ENCODE measurements around the gene KLHL17. TPM values are rescaled to one million over a fixed set of nuclear protein-coding genes. Genes with fewer than 3 reads are reported as not detected.

The KLHL17 gene
- total and polyA plus RNA-seq, 9 of the 15 experiments (the other 6 are each of a cell fraction or from before 2014, with no cell fraction given), result 0.14 to 84.8 (median 13.0) TPM

- Histone ChIP-seq H3K27me3 (ENCODE audit: control insufficient read depth in 2 of 2, insufficient read depth in 2 of 2, low read length in 2 of 2) (peaks cover 37 to 78% of the 10 kb centered on the region in 2 experiments; a peak in 4 of 5 replicates), H3K9me3 (replicated peaks; ENCODE audit: control insufficient read depth, insufficient read depth, low read depth, low read length) (no peaks in the 10 kb centered on the region), H3K4me1 (replicated peaks in 1 of 2; ENCODE audit: control insufficient read depth in 2 of 2, insufficient read depth in 2 of 2, low read length in 2 of 2) (peaks cover 0 to 75% of the 10 kb centered on the region in 2 experiments; a peak in 4 of 5 replicates), H3K27ac (ENCODE audit: extremely low read depth, low read depth, low read length) (no peak overlapping the region), H3K36me3 (ENCODE audit: control insufficient read depth, insufficient read depth, low read length) (no peaks in the 10 kb centered on the region), H4K20me1 (replicated peaks; ENCODE audit: control insufficient read depth, insufficient read depth, low read length) (peaks cover 30% of the 10 kb centered on the region), H3K4me3 (no peak overlapping the region), H3K4me2 (ENCODE audit: insufficient read depth, low read length) (no peak overlapping the region), H2AFZ (ENCODE audit: low read depth, low read length) (no peak overlapping the region), H3K79me2 (ENCODE audit: control insufficient read depth, insufficient read depth, low read length) (no peaks in the 10 kb centered on the region), H3K9me1 (ENCODE audit: control insufficient read depth, insufficient read depth, low read length) (no peaks in the 10 kb centered on the region), H3K9ac (ENCODE audit: insufficient read depth in 1 of 2, low read depth in 2 of 2, low read length in 2 of 2) (peak overlapping the region in 1 of 2 experiments; percentile 56; a peak in 1 of 4 replicates)
- no peak for ATAC-seq
- CTCF ChIA-PET (ENCODE audit: low intra/inter-chr PET ratio), result no interaction called here
- FAIRE-seq, result no peak
- no peak for DNase-seq (ENCODE audit: extremely low read depth in 1 of 4, low spot score in 3 of 4)
- WGBS (ENCODE audit: insufficient coverage, low coverage, missing lambda C conversion rate), result 10% methylated on average over 15 of the region's 15 CpGs
- in situ Hi-C loops (cut with MboI) (no loop called here), intact Hi-C loops (cut with micrococcal nuclease) (no loop called here)
- POLR2A ChIA-PET, result interaction anchor here (0.5 to 1.0 kb wide), 4 partner anchors 8 to 15 kb away, joined by 3 to 4 read pairs (median 3); no protein-coding TSS in a partner anchor
- BruUV-seq (replicated peaks), result no TSS peak
- TF ChIP-seq DDX20 (tag; IDR thresholded peaks at IDR 0.05; ENCODE audit: low read depth) (no peak), PHF8 (IDR thresholded peaks at IDR 0.05; ENCODE audit: borderline replicate concordance, low read length) (no peak), HOXB6 (CRISPR knock-in tag; IDR thresholded peaks at IDR 0.05; ENCODE audit: borderline replicate concordance) (no peak), NFIC (IDR thresholded peaks at IDR 0.05) (peak; percentile 93), ESRRA (IDR thresholded peaks at IDR 0.05; ENCODE audit: borderline replicate concordance, low read depth) (no peak), ZSCAN32 (CRISPR knock-in tag; IDR thresholded peaks at IDR 0.05) (no peak), NFIX (CRISPR knock-in tag; IDR thresholded peaks at IDR 0.05; ENCODE audit: low read depth) (0 out of 2 replicates have a peak, but pooled peaks have one; percentile 41), ZNF780A (CRISPR knock-in tag; IDR thresholded peaks at IDR 0.05) (no peak), CREB1 (IDR thresholded peaks at IDR 0.05) (no peak), CREB1 (CRISPR knock-in tag; IDR thresholded peaks at IDR 0.05) (no peak)
- TF ChIP-seq, protein P1, sequence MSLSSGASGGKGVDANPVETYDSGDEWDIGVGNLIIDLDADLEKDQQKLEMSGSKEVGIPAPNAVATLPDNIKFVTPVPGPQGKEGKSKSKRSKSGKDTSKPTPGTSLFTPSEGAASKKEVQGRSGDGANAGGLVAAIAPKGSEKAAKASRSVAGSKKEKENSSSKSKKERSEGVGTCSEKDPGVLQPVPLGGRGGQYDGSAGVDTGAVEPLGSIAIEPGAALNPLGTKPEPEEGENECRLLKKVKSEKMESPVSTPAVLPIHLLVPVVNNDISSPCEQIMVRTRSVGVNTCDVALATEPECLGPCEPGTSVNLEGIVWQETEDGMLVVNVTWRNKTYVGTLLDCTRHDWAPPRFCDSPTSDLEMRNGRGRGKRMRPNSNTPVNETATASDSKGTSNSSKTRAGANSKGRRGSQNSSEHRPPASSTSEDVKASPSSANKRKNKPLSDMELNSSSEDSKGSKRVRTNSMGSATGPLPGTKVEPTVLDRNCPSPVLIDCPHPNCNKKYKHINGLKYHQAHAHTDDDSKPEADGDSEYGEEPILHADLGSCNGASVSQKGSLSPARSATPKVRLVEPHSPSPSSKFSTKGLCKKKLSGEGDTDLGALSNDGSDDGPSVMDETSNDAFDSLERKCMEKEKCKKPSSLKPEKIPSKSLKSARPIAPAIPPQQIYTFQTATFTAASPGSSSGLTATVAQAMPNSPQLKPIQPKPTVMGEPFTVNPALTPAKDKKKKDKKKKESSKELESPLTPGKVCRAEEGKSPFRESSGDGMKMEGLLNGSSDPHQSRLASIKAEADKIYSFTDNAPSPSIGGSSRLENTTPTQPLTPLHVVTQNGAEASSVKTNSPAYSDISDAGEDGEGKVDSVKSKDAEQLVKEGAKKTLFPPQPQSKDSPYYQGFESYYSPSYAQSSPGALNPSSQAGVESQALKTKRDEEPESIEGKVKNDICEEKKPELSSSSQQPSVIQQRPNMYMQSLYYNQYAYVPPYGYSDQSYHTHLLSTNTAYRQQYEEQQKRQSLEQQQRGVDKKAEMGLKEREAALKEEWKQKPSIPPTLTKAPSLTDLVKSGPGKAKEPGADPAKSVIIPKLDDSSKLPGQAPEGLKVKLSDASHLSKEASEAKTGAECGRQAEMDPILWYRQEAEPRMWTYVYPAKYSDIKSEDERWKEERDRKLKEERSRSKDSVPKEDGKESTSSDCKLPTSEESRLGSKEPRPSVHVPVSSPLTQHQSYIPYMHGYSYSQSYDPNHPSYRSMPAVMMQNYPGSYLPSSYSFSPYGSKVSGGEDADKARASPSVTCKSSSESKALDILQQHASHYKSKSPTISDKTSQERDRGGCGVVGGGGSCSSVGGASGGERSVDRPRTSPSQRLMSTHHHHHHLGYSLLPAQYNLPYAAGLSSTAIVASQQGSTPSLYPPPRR (CRISPR knock-in tag; IDR thresholded peaks at IDR 0.05; ENCODE audit: borderline replicate concordance), result no peak
- TF ChIP-seq, protein P2, sequence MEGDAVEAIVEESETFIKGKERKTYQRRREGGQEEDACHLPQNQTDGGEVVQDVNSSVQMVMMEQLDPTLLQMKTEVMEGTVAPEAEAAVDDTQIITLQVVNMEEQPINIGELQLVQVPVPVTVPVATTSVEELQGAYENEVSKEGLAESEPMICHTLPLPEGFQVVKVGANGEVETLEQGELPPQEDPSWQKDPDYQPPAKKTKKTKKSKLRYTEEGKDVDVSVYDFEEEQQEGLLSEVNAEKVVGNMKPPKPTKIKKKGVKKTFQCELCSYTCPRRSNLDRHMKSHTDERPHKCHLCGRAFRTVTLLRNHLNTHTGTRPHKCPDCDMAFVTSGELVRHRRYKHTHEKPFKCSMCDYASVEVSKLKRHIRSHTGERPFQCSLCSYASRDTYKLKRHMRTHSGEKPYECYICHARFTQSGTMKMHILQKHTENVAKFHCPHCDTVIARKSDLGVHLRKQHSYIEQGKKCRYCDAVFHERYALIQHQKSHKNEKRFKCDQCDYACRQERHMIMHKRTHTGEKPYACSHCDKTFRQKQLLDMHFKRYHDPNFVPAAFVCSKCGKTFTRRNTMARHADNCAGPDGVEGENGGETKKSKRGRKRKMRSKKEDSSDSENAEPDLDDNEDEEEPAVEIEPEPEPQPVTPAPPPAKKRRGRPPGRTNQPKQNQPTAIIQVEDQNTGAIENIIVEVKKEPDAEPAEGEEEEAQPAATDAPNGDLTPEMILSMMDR (IDR thresholded peaks at IDR 0.05 in 2 of 3, conservative IDR thresholded peaks at IDR 0.05 in 1 of 3; ENCODE audit: insufficient read depth in 2 of 3, low read depth in 1 of 3, low read length in 3 of 3), result peak; percentile 4 to 23 (median 12); a peak in 1 of 6 replicates
Measured at GRCh38 chr1:931380-932172, 28.8 kb upstream of the KLHL17 start.
